Daoy (cell line): ENCODE data around the gene FAM90A26. TPM values are rescaled to one million over a fixed set of nuclear protein-coding genes. Genes with fewer than 3 reads are reported as not detected.
"Not testable (repeated sequence)": the region's sequence is repeated elsewhere in the genome, so short reads cannot be mapped to it uniquely, and the experiment has no call there.

Experiments used
- DNase-seq: peaks from one replicate; pipeline ENCODE4 v3.0.0-alpha.2; 2015; ENCODE audit warnings: low read depth
- total RNA-seq: library from RNA; depleted of rRNA; stranded (reverse); fragments of >200 nt; shearing (Covaris generic); gene quantifications from 2 replicates; pipeline ENCODE4 v1.2.3, GENCODE V29; 2014; rRNA removed

The FAM90A26 gene
- total RNA-seq, result not detected in 2 replicates

GRCh38 chr4:9169791-9170459, at the start of gene FAM90A26:
FAM90A26 (plus strand) TSS chr4:9170409; CDS start chr4:9173173, 2,764 bp downstream.
- DNase-seq, result not testable (repeated sequence)

GRCh38 chr4:9122711-9123110, 47.5 kb upstream of the FAM90A26 start:
- peak; percentile 42 for DNase-seq

- DNase-seq, result peak; percentile 54
Observed at GRCh38 chr4:9123572-9124007, 46.6 kb upstream of the FAM90A26 start.

GRCh38 chr4:9125601-9126161, 44.5 kb upstream of the FAM90A26 start:
- not testable (repeated sequence) for DNase-seq

GRCh38 chr4:9131420-9131819, 38.8 kb upstream of the FAM90A26 start:
- DNase-seq, result peak; percentile 52

- not testable (repeated sequence) for DNase-seq
Observed at GRCh38 chr4:9132849-9133248, 37.4 kb upstream of the FAM90A26 start.

GRCh38 chr4:9134011-9134410, 36.2 kb upstream of the FAM90A26 start:
- DNase-seq, result not testable (repeated sequence)

- DNase-seq, result peak; percentile 21
Observed at GRCh38 chr4:9134556-9134955, 35.7 kb upstream of the FAM90A26 start.

- peak; percentile 43 for DNase-seq
Observed at GRCh38 chr4:9141050-9141449, 29.2 kb upstream of the FAM90A26 start.

GRCh38 chr4:9142786-9143185, 27.4 kb upstream of the FAM90A26 start:
- DNase-seq, result not testable (repeated sequence)

- DNase-seq, result no peak
Observed at GRCh38 chr4:9143421-9144080, 26.7 kb upstream of the FAM90A26 start.

GRCh38 chr4:9146967-9147366, 23.2 kb upstream of the FAM90A26 start:
- DNase-seq, result no peak

GRCh38 chr4:9147368-9147767, 22.8 kb upstream of the FAM90A26 start:
- not testable (repeated sequence) for DNase-seq

GRCh38 chr4:9148611-9149409, 21.4 kb upstream of the FAM90A26 start:
- peak; percentile 36 for DNase-seq

GRCh38 chr4:9151809-9152179, 18.4 kb upstream of the FAM90A26 start:
- not testable (repeated sequence) for DNase-seq

GRCh38 chr4:9152180-9153007, 17.8 kb upstream of the FAM90A26 start:
- DNase-seq, result peak; percentile 97

GRCh38 chr4:9153008-9153570, 17.1 kb upstream of the FAM90A26 start:
- peak; percentile 97 for DNase-seq

- peak; percentile 68 for DNase-seq
Observed at GRCh38 chr4:9153571-9154157, 16.5 kb upstream of the FAM90A26 start.

- DNase-seq, result not testable (repeated sequence)
Observed at GRCh38 chr4:9155101-9155886, 14.9 kb upstream of the FAM90A26 start.

GRCh38 chr4:9158392-9158791, 11.8 kb upstream of the FAM90A26 start:
- DNase-seq, result not testable (repeated sequence)
